ENCODE results near the gene CRELD2. TPM values are rescaled to one million over a fixed set of nuclear protein-coding genes. Genes with fewer than 3 reads are reported as not detected.

CRELD2 gene
- total and polyA plus RNA-seq, 2 of the 8 experiments (the other 6 are each of a cell fraction or from before 2014, with no cell fraction given): 24.5 to 36.6 TPM

DNA sequence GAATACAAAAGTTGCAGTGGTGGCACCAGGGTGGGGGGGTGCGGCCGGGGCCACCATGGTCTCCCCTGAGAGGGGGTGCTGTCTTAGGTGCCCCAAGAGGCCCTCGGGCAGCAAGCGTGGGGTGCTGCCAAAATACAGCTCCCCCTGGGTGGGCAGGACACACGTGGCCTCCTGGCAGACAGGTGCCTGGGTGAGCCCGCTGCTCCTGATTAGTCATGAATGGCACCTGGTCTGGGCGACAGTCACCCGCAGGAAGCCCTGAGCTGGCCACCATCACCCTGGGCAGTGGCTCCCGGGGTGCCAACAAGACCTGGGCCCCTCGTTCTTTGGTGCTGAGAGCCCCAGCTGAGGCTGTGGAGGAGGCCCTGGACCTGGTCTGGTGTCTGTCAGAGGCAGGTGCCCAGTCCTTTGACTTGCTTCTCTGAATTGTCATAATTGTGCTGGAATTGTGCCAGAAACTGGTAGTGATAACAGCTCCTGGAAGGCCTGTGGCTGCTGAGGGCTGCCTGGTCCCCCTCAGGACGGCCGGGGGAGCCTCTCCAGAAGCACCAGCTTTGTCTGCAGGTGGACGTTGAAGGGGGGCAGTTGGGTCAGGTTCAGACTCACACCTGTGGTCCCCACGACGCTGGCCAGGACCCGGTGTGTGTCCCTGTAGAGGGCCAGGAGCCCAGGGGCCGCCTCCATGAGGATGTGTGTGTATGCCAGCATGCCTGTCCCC is 15.0 kb upstream of the CRELD2 start:
- H4K20me1 ChIP-seq (replicated peaks in 1 of 2; ENCODE audit: control insufficient read depth in 1 of 2, insufficient read depth in 2 of 2, low read length in 2 of 2): peaks cover 2 to 17% of the 10 kb centered on the region in 2 experiments
- no peak overlapping the region for H4K8ac ChIP-seq (ENCODE audit: extremely low read depth, insufficient read depth, low read length)
- CTCF ChIA-PET (ENCODE audit: partially characterized antibody): no interaction called here
- H3K4ac ChIP-seq (replicated peaks; ENCODE audit: insufficient read length, low read depth, low read length): no peak overlapping the region
- no peaks in the 10 kb centered on the region for H3K23me2 ChIP-seq (ENCODE audit: low read depth, low read length)
- no peak overlapping the region for H2BK15ac ChIP-seq (ENCODE audit: low read length)
- H3K23ac ChIP-seq (ENCODE audit: insufficient read length): no peak overlapping the region
- H2BK120ac ChIP-seq (replicated peaks; ENCODE audit: low read depth, low read length): no peak overlapping the region
- TF ChIP-seq SP2 (IDR thresholded peaks at IDR 0.05; ENCODE audit: low read length) (no peak), POLR2AphosphoS5 (IDR thresholded peaks at IDR 0.05; ENCODE audit: low read depth, low read length) (no peak), KDM1A (IDR thresholded peaks at IDR 0.05; ENCODE audit: borderline replicate concordance, low read length) (no peak), SIX5 (IDR thresholded peaks at IDR 0.05; ENCODE audit: low read depth, low read length) (no peak), POU5F1 (IDR thresholded peaks at IDR 0.05; ENCODE audit: low read depth, low read length) (no peak), CREB1 (IDR thresholded peaks at IDR 0.05) (no peak), BACH1 (IDR thresholded peaks at IDR 0.05; ENCODE audit: low read length) (no peak), CHD2 (IDR thresholded peaks at IDR 0.05; ENCODE audit: low read length) (no peak), RNF2 (IDR thresholded peaks at IDR 0.05; ENCODE audit: borderline replicate concordance, low read depth, low read length, missing control alignments, poor library complexity, severe bottlenecking) (no peak), JUND (IDR thresholded peaks at IDR 0.05; ENCODE audit: low read length) (no peak), EGR1 (IDR thresholded peaks at IDR 0.05; ENCODE audit: borderline replicate concordance, low read depth, low read length) (no peak)
- no peak overlapping the region for H2BK20ac ChIP-seq (ENCODE audit: low read length)
- H2AFZ ChIP-seq (ENCODE audit: low read length): no peak overlapping the region
- no peak overlapping the region for H3K27ac ChIP-seq (ENCODE audit: low read depth, low read length)
- peaks cover 6 to 10% of the 10 kb centered on the region in 2 experiments; a peak in 2 of 4 replicates for H3K9me3 ChIP-seq (ENCODE audit: insufficient read depth in 2 of 2, low read depth in 1 of 2, low read length in 1 of 2)
- WGBS, 2 experiments (ENCODE audit: extremely low coverage in 1 of 2, insufficient coverage in 1 of 2, insufficient read length in 1 of 2, insufficient replicate concordance in 2 of 2, low coverage in 1 of 2, low lambda C conversion rate in 2 of 2, missing lambda C conversion rate in 1 of 2): 93% methylated on average over 17 of the region's 17 CpGs; no CpG with 5 or more reads in 1 of the 2 experiments
- H4K91ac ChIP-seq (replicated peaks; ENCODE audit: insufficient read length, low read length): no peak overlapping the region
- H3K27me3 ChIP-seq (replicated peaks in 1 of 4; ENCODE audit: control insufficient read depth in 3 of 4, extremely low read depth in 1 of 4, insufficient read depth in 3 of 4, low read length in 3 of 4): no peaks in the 10 kb centered on the region
- POLR2A ChIA-PET (ENCODE audit: partially characterized antibody): interaction anchor here (0.6 to 1.6 kb wide), 4 partner anchors 9 to 61 kb away, joined by 3 to 6 read pairs (median 3); no protein-coding TSS in a partner anchor
- H3K36me3 ChIP-seq (ENCODE audit: control insufficient read depth in 2 of 4, insufficient read depth in 4 of 4, low read length in 3 of 4): peaks cover 0 to 31% (median 10%) of the 10 kb centered on the region in 4 experiments; a peak in 5 of 8 replicates
- no peak overlapping the region for H3K14ac ChIP-seq (ENCODE audit: insufficient read length)
- no peaks in the 10 kb centered on the region for H3K4me1 ChIP-seq (replicated peaks in 1 of 4; ENCODE audit: control insufficient read depth in 3 of 4, insufficient read depth in 4 of 4, low read length in 3 of 4)
- H3K18ac ChIP-seq (ENCODE audit: extremely low read depth, low read length): no peak overlapping the region
- H3K4me3 ChIP-seq (ENCODE audit: extremely low read depth in 1 of 4, insufficient read depth in 2 of 4, low read depth in 3 of 4, low read length in 4 of 4): no peak overlapping the region
- DNase-seq (ENCODE audit: low read depth in 1 of 2, low spot score in 2 of 2) (no peak), FAIRE-seq (no peak)
- H3K79me2 ChIP-seq (ENCODE audit: control insufficient read depth in 1 of 2, insufficient read depth in 2 of 2, low read length in 2 of 2): no peaks in the 10 kb centered on the region
- H2BK12ac ChIP-seq (ENCODE audit: low read depth, low read length): no peak overlapping the region
- peaks cover 2% of the 10 kb centered on the region; the same call in 1 of the 2 replicates for H3K79me1 ChIP-seq (ENCODE audit: low read depth, low read length)
- H3K4me2 ChIP-seq (ENCODE audit: insufficient read depth in 1 of 2, low read depth in 2 of 2, low read length in 2 of 2): no peak overlapping the region
- H2AK5ac ChIP-seq (ENCODE audit: low read depth, low read length): no peak overlapping the region
- H3K9ac ChIP-seq (replicated peaks in 1 of 4; ENCODE audit: extremely low read depth in 1 of 4, low read depth in 3 of 4, low read length in 3 of 4): no peak overlapping the region
- no peak overlapping the region for H2BK5ac ChIP-seq (ENCODE audit: low read depth, low read length)
- no peak overlapping the region for H3K56ac ChIP-seq (replicated peaks; ENCODE audit: insufficient read length, low read depth, low read length)
- H4K5ac ChIP-seq (ENCODE audit: insufficient read length, low read depth, low read length): no peak overlapping the region
